NCI-H526 treated with DMSO at 0.1 percent for 48 hours (cell line): ENCODE results near the gene CERK.

Experiments used
- DNase-seq: peaks from one replicate; lab custom pipeline; 2025; lab: John Stamatoyannopoulos, UW

CERK gene

GRCh38 chr22:46662226-46662625 is 75.8 kb downstream of the CERK start:
- DNase-seq = no peak

- DNase-seq = no peak
These were observed 76.7 kb downstream of the CERK start for GRCh38 chr22:46661221-46661851.

- no peak for DNase-seq
These were observed 77.3 kb downstream of the CERK start for GRCh38 chr22:46660604-46661201.

- no peak for DNase-seq
These were observed 78.3 kb downstream of the CERK start for GRCh38 chr22:46659791-46660186.

GRCh38 chr22:46659059-46659790 is 78.8 kb downstream of the CERK start:
- DNase-seq = no peak

GRCh38 chr22:46657996-46658947 is 79.8 kb downstream of the CERK start:
- DNase-seq = no peak

- DNase-seq = no peak
These were observed 80.4 kb downstream of the CERK start for GRCh38 chr22:46657655-46657953.

GRCh38 chr22:46656856-46657654 is 81.0 kb downstream of the CERK start:
- DNase-seq = no peak

GRCh38 chr22:46655861-46656608 is 82.0 kb downstream of the CERK start:
- no peak for DNase-seq

- no peak for DNase-seq
These were observed 83.0 kb downstream of the CERK start for GRCh38 chr22:46654927-46655595.

- no peak for DNase-seq
These were observed 83.6 kb downstream of the CERK start for GRCh38 chr22:46654426-46654825.

- DNase-seq = no peak
These were observed 84.5 kb downstream of the CERK start for GRCh38 chr22:46653596-46653995.

GRCh38 chr22:46652847-46653331 is 85.2 kb downstream of the CERK start:
- DNase-seq = no peak

GRCh38 chr22:46652081-46652846 is 85.8 kb downstream of the CERK start:
- no peak for DNase-seq

- no peak for DNase-seq
These were observed 86.7 kb downstream of the CERK start for GRCh38 chr22:46651316-46651715.

GRCh38 chr22:46650078-46650810 is 87.8 kb downstream of the CERK start:
- no peak for DNase-seq

GRCh38 chr22:46649141-46650077 is 88.6 kb downstream of the CERK start:
- DNase-seq = no peak
